Spinal cord (tissue), 10 donors: ENCODE measurements around the gene AXDND1. TPM values are rescaled to one million over a fixed set of nuclear protein-coding genes. Genes with fewer than 3 reads are reported as not detected.

Experiments
- DNase-seq, 6 donors: peaks; one replicate each; pipeline versions ENCODE4 v3.0.0 to v3.0.0-alpha.2; 2013 to 2015; ENCODE audit warnings: low spot score in 6 of 6, low read depth in 4 of 6
- H3K27ac ChIP-seq: one replicate; pipeline ENCODE4 v1.5.1; 2013; ENCODE audit warnings: low read depth, low read length, control low read depth
- H3K27me3 ChIP-seq: one replicate; pipeline ENCODE4 v1.6.1; 2013; ENCODE audit warnings: low read length; ENCODE audit not compliant: control insufficient read depth, insufficient read depth
- H3K36me3 ChIP-seq: one replicate; pipeline ENCODE4 v1.6.1; 2013; ENCODE audit warnings: low read length; ENCODE audit not compliant: control insufficient read depth, insufficient read depth
- H3K4me1 ChIP-seq: one replicate; pipeline ENCODE4 v1.6.1; 2013; ENCODE audit warnings: low read length; ENCODE audit not compliant: control insufficient read depth, insufficient read depth
- H3K4me3 ChIP-seq: one replicate; pipeline ENCODE4 v1.5.1; 2013; ENCODE audit warnings: low read depth, low read length, control low read depth
- H3K9me3 ChIP-seq: one replicate; pipeline ENCODE4 v1.6.1; 2013; ENCODE audit warnings: low read length; ENCODE audit not compliant: control insufficient read depth, insufficient read depth
- WGBS: methylation state at CpG from one replicate; pipeline ENCODE4 v1.1.5; 2013; ENCODE audit warnings: missing lambda C conversion rate; ENCODE audit not compliant: insufficient coverage; 5-methylcytosine and 5-hydroxymethylcytosine counted together
- polyA plus RNA-seq, 2 donors: library from polyadenylated mRNA; unstranded; fragments of 120-200 nt; gene quantifications; one replicate each; pipeline ENCODE4 v1.2.1, GENCODE V29; 2013; ENCODE audit not compliant: insufficient read length in 2 of 2
- total RNA-seq, 2 donors: library from RNA; depleted of rRNA in 1 of 2; stranded (reverse); fragments of 120-200 nt in 1 of 2; fragments of >200 nt in 1 of 2; gene quantifications; one replicate each; pipeline versions ENCODE4 v1.2.3 to v1.2.4, GENCODE V29; 2013 to 2014
- donor health status: healthy.

The AXDND1 gene
- total and polyA plus RNA-seq, 4 donors = 0.59 to 2.4 (median 0.88) TPM

- DNase-seq = no peak
- Histone ChIP-seq H3K36me3 (no peaks in the 10 kb centered on the region), H3K27ac (no peak overlapping the region), H3K9me3 (no peaks in the 10 kb centered on the region), H3K27me3 (no peaks in the 10 kb centered on the region), H3K4me3 (no peak overlapping the region), H3K4me1 (no peaks in the 10 kb centered on the region)
- 83% methylated on average over 3 of the region's 3 CpGs for WGBS
Measured at GRCh38 chr1:179548666-179549367, 183.0 kb downstream of the AXDND1 start.

- DNase-seq = no peak
- Histone ChIP-seq H3K4me1 (no peaks in the 10 kb centered on the region), H3K27ac (no peak overlapping the region), H3K27me3 (no peaks in the 10 kb centered on the region), H3K4me3 (no peak overlapping the region), H3K36me3 (no peaks in the 10 kb centered on the region), H3K9me3 (no peaks in the 10 kb centered on the region)
- WGBS = 86% methylated on average over 1 of the region's 2 CpGs
Measured at GRCh38 chr1:179549368-179549700, 183.6 kb downstream of the AXDND1 start.

- DNase-seq = no peak
Measured at GRCh38 chr1:179550746-179551682, 185.2 kb downstream of the AXDND1 start.

GRCh38 chr1:179554427-179554826 lies 188.7 kb downstream of the AXDND1 start:
- H3K4me1 ChIP-seq = no peaks in the 10 kb centered on the region
- H3K27ac ChIP-seq = no peak overlapping the region
- H3K27me3 ChIP-seq = no peaks in the 10 kb centered on the region
- no peaks in the 10 kb centered on the region for H3K36me3 ChIP-seq
- no peaks in the 10 kb centered on the region for H3K9me3 ChIP-seq
- no peak overlapping the region for H3K4me3 ChIP-seq
- DNase-seq = no peak

More at GRCh38 chr1:179550746-179551682, 185.2 kb downstream of the AXDND1 start:
- no peak overlapping the region for H3K4me3 ChIP-seq
- no peaks in the 10 kb centered on the region for H3K9me3 ChIP-seq
- H3K27ac ChIP-seq = no peak overlapping the region
- H3K27me3 ChIP-seq = no peaks in the 10 kb centered on the region
- 55% methylated on average over 7 of the region's 9 CpGs for WGBS
- H3K4me1 ChIP-seq = no peaks in the 10 kb centered on the region
- H3K36me3 ChIP-seq = no peaks in the 10 kb centered on the region

GRCh38 chr1:179558078-179558477 lies 192.3 kb downstream of the AXDND1 start:
- Histone ChIP-seq H3K27me3 (no peaks in the 10 kb centered on the region), H3K27ac (no peak overlapping the region), H3K36me3 (no peaks in the 10 kb centered on the region), H3K4me3 (no peak overlapping the region), H3K9me3 (no peaks in the 10 kb centered on the region), H3K4me1 (no peaks in the 10 kb centered on the region)
- WGBS = no CpG with 5 or more reads among the region's 1 CpG
- no peak for DNase-seq

- peaks cover 40% of the 10 kb centered on the region for H3K27me3 ChIP-seq
- DNase-seq = peak in 1 of 6 donors; percentile 7
- no peak within 1 kb of the TSS for H3K4me3 ChIP-seq
- H3K36me3 ChIP-seq = no peaks in the 10 kb centered on the region
- H3K9me3 ChIP-seq = no peaks in the 10 kb centered on the region
- H3K27ac ChIP-seq = no peak within 1 kb of the TSS
- WGBS = 2% methylated on average over 74 of the region's 77 CpGs
- H3K4me1 ChIP-seq = peaks cover 5% of the 10 kb centered on the region
Measured at GRCh38 chr1:179575497-179576314, 209.9 kb downstream of the AXDND1 start, which contains the start of gene NPHS2. Gene NPHS2 (minus strand): TSS chr1:179575948. CDS start chr1:179575864, 84 bp downstream.

GRCh38 chr1:179576509-179576908 lies 210.7 kb downstream of the AXDND1 start:
- Histone ChIP-seq H3K27me3 (peaks cover 40% of the 10 kb centered on the region), H3K9me3 (no peaks in the 10 kb centered on the region), H3K4me1 (peaks cover 5% of the 10 kb centered on the region), H3K36me3 (no peaks in the 10 kb centered on the region), H3K27ac (no peak overlapping the region), H3K4me3 (no peak overlapping the region)
- no peak for DNase-seq
- 21% methylated on average over 4 of the region's 5 CpGs for WGBS

- Histone ChIP-seq H3K4me3 (no peak overlapping the region), H3K9me3 (peaks cover 2% of the 10 kb centered on the region), H3K27me3 (no peaks in the 10 kb centered on the region), H3K36me3 (no peaks in the 10 kb centered on the region), H3K27ac (no peak overlapping the region), H3K4me1 (peaks cover 5% of the 10 kb centered on the region)
- DNase-seq = peak in 1 of 6 donors; percentile 53
- 43% methylated on average over 2 of the region's 5 CpGs for WGBS
Measured at GRCh38 chr1:179583771-179584320, 218.1 kb downstream of the AXDND1 start.
